NT2/D1 (cell line): ENCODE measurements around the gene AP3B1.

ENCODE experiments used
- DNase-seq: peaks from one replicate; pipeline ENCODE4 v3.0.0-alpha.2; 2011; ENCODE audit warnings: low read depth, low spot score
- H3K27me3 ChIP-seq: 2 replicates; pipeline ENCODE4 v1.6.0; 2011; ENCODE audit warnings: mild to moderate bottlenecking; ENCODE audit not compliant: insufficient read length, insufficient read depth
- H3K36me3 ChIP-seq: 2 replicates; pipeline ENCODE4 v1.6.1; 2011; ENCODE audit warnings: mild to moderate bottlenecking, low read length, mixed read lengths; ENCODE audit not compliant: insufficient read depth, insufficient read length
- H3K4me1 ChIP-seq: 2 replicates; pipeline ENCODE4 v1.5.1; 2011; ENCODE audit not compliant: insufficient read depth, insufficient read length
- H3K4me3 ChIP-seq: 2 replicates; pipeline ENCODE4 v1.5.1; 2011; ENCODE audit warnings: low read depth; ENCODE audit not compliant: insufficient read length
- H3K9ac ChIP-seq: 2 replicates; pipeline ENCODE4 v1.6.0; 2011; ENCODE audit warnings: low read depth; ENCODE audit not compliant: insufficient read length
- H3K9me3 ChIP-seq: 2 replicates; pipeline ENCODE4 v1.5.1; 2011; ENCODE audit warnings: mild to moderate bottlenecking, low read length; ENCODE audit not compliant: insufficient read depth
- SUZ12 ChIP-seq: IDR thresholded peaks from 2 replicates; pipeline ENCODE4 v1.6.1; 2011; ENCODE audit not compliant: insufficient read length, insufficient read depth; ENCODE audit errors: extremely low read depth
- YY1 ChIP-seq: IDR thresholded peaks from 2 replicates; pipeline ENCODE4 v1.6.1; 2011; ENCODE audit not compliant: insufficient read length, insufficient read depth
- ZNF274 ChIP-seq: IDR thresholded peaks from 2 replicates; pipeline ENCODE4 v1.6.1; 2011; ENCODE audit warnings: mild to moderate bottlenecking, low read depth, low read length

AP3B1 gene

DNA sequence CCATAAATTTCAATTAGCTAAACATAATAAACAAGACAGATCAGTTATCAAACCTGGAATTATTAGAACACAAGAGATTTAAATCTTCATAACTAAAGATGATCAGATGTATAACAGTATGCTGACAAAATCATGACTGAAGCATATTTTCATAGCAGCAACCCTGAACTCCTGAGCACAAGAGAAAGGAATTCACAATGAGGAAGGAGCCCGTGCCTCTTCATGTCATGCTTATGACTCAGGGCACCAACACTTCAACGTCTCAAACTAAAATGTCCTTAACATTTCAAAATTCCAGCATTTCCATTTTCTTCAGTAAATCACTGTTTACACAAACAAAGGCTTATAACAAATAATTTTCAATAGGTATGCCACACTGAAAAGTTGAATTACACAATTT lies 6.7 kb downstream of the AP3B1 start:
- DNase-seq = no peak
- H3K27me3 ChIP-seq = no peaks in the 10 kb centered on the region
- no peak overlapping the region for H3K4me3 ChIP-seq
- H3K4me1 ChIP-seq = no peaks in the 10 kb centered on the region
- H3K9me3 ChIP-seq = no peaks in the 10 kb centered on the region
- TF ChIP-seq YY1 = no peak
- TF ChIP-seq SUZ12 = no peak
- no peak for TF ChIP-seq ZNF274
- no peak overlapping the region for H3K9ac ChIP-seq
- no peaks in the 10 kb centered on the region for H3K36me3 ChIP-seq

DNA sequence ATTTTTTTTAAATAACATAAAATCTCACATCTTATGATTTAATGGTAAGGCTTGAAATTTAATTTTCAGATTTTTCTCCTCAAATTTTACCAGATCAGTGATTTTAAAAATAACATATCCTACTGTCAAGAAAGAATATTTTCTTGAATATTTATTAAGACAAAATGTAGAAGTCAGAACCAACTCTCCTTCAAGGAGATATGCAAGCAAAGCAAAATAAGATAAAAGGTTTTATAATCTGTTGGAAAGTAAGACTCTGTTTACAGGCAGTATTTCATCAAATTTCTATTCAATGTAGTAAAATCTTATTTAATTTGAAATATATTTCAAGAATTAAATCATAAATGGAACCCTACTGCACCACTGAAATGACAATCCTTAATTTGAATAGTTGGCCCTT lies 7.3 kb downstream of the AP3B1 start:
- Histone ChIP-seq H3K36me3 (no peaks in the 10 kb centered on the region), H3K9me3 (no peaks in the 10 kb centered on the region), H3K4me3 (no peak overlapping the region), H3K9ac (no peak overlapping the region), H3K4me1 (no peaks in the 10 kb centered on the region), H3K27me3 (no peaks in the 10 kb centered on the region)
- no peak for TF ChIP-seq ZNF274
- no peak for TF ChIP-seq SUZ12
- TF ChIP-seq YY1 = no peak
- no peak for DNase-seq

DNA sequence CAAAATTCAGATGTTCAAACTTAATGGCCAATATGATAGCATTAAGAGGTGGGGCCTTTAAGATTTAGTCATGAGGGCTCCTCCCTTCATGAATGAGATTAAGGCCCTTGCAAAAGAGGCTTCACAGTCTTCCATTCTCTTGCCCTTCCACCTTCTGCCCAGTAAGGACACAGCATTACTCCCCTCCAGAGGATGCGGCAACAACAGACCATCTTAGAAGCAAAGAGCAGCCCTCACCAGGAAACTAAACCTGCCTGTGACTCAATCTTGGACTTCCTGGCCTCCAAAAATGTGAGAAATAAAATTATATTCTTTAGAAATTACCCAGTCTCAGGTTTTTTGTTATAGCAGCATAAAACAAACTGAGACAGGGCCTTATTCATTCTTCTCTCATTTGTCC lies 8.2 kb downstream of the AP3B1 start:
- Histone ChIP-seq H3K9me3 (no peaks in the 10 kb centered on the region), H3K9ac (no peak overlapping the region), H3K36me3 (no peaks in the 10 kb centered on the region), H3K4me1 (no peaks in the 10 kb centered on the region), H3K4me3 (no peak overlapping the region), H3K27me3 (no peaks in the 10 kb centered on the region)
- no peak for DNase-seq
- TF ChIP-seq YY1 = no peak
- TF ChIP-seq ZNF274 = no peak
- no peak for TF ChIP-seq SUZ12

DNA sequence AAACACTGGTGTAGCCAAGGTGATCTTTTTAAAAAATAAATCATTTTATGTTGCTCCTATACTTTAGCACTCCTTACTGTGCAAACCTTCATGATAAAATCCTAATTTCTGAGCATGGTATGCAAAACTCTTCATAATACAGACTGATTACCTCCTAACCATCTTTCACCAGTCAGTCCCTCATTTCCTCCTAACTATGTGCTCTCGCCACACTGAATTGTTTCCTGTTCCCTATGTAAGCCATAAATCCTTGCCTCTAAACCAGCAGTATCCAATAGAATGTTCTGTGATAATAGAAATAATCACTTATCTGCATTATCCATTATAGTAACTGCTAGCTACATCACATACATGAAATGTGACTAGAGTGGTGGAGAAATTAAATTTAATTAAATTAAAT lies 10.7 kb downstream of the AP3B1 start:
- no peak for DNase-seq
- Histone ChIP-seq H3K36me3 (no peaks in the 10 kb centered on the region), H3K27me3 (no peaks in the 10 kb centered on the region), H3K4me3 (no peak overlapping the region), H3K4me1 (no peaks in the 10 kb centered on the region), H3K9me3 (no peaks in the 10 kb centered on the region), H3K9ac (no peak overlapping the region)
- no peak for TF ChIP-seq YY1
- no peak for TF ChIP-seq SUZ12
- no peak for TF ChIP-seq ZNF274

DNA sequence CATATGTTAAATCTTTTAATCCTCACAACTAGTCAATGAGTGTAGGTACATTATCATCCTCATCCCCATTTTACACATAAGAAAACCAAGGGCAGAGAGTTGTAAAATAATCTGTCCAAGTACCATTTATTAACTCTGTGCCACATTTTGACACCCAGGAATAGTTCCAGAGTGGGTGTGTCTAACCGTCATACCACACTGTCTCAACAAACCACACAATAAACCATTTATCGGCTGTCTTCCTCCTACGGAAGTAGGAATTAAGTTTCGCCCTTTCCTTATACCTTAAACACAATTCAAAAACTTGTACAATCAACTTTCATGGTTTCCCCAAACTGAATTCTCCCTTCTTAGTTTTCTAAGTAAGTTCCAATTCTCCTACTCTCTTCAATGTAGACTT lies 11.4 kb downstream of the AP3B1 start:
- TF ChIP-seq YY1 (no peak), ZNF274 (no peak), SUZ12 (no peak)
- Histone ChIP-seq H3K36me3 (no peaks in the 10 kb centered on the region), H3K27me3 (no peaks in the 10 kb centered on the region), H3K4me3 (no peak overlapping the region), H3K9me3 (no peaks in the 10 kb centered on the region), H3K4me1 (no peaks in the 10 kb centered on the region), H3K9ac (no peak overlapping the region)
- no peak for DNase-seq

DNA sequence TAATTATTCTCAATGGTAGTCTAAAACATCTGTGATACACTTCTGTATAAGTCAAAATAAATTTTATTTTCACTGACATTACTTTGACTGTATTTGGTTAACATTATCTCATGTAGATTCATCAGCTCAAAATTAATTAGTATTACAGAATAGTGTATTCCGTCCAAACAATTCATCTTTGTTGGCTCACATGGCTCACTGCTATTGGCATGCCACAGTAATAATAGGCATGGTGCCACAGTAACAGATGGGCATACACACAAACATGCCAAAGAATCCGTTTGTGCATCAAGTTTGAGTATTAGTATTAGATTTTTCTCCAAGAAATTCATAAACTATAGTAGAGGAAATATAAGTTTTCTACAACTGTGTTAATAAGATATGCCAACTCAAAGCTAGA lies 14.2 kb downstream of the AP3B1 start:
- DNase-seq = no peak
- no peaks in the 10 kb centered on the region for H3K4me1 ChIP-seq
- H3K9ac ChIP-seq = no peak overlapping the region
- TF ChIP-seq ZNF274 = no peak
- TF ChIP-seq YY1 = no peak
- no peak for TF ChIP-seq SUZ12
- no peaks in the 10 kb centered on the region for H3K9me3 ChIP-seq
- H3K4me3 ChIP-seq = no peak overlapping the region
- H3K27me3 ChIP-seq = no peaks in the 10 kb centered on the region
- H3K36me3 ChIP-seq = no peaks in the 10 kb centered on the region

DNA sequence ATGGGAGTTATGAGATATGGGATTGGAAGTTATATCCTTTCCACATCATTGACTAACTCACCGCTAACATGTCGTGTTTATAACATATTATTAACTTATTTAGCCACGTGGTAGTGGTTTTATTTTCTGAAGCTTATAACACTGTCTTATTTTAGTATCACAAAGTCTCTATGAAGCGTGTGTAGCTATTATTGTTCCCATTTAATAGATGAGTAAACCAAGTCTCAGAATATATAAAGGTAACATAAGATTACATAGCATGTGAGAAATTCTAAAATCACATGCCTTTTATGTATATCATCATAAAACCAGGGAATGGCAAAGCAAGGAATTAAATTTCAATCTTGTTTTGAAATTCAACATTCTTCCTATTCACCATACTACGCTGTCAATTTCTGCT lies 15.3 kb downstream of the AP3B1 start:
- H3K36me3 ChIP-seq = no peaks in the 10 kb centered on the region
- H3K9me3 ChIP-seq = no peaks in the 10 kb centered on the region
- no peak overlapping the region for H3K9ac ChIP-seq
- H3K4me1 ChIP-seq = no peaks in the 10 kb centered on the region
- H3K4me3 ChIP-seq = no peak overlapping the region
- no peak for TF ChIP-seq SUZ12
- TF ChIP-seq ZNF274 = no peak
- TF ChIP-seq YY1 = no peak
- no peak for DNase-seq
- no peaks in the 10 kb centered on the region for H3K27me3 ChIP-seq

DNA sequence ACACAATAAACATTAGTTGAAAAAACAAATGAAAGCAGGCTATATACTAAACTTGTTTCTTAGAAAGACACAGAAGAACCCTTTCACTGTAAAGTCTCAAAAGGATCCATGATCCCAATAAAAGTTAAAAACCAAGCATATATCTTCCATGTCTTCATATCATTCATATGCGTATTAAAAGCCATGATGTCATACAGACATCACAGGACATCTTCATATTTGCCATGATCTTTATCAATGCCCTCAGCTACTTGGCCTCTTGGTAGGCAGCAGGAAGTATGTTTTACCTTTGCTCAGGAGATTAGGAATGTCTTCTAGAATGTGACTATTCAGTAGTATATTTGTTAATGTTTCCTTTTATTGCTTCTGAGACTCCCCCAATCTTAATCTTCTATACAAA lies 16.8 kb downstream of the AP3B1 start:
- TF ChIP-seq SUZ12 (no peak), YY1 (no peak), ZNF274 (no peak)
- no peaks in the 10 kb centered on the region for H3K36me3 ChIP-seq

More for the DNA sequence above, 16.8 kb downstream of the AP3B1 start:
- Histone ChIP-seq H3K9ac (no peak overlapping the region), H3K4me3 (no peak overlapping the region), H3K4me1 (no peaks in the 10 kb centered on the region), H3K27me3 (no peaks in the 10 kb centered on the region), H3K9me3 (no peaks in the 10 kb centered on the region)
- DNase-seq = no peak
